ENCODE data around the gene C5orf63.

Gene C5orf63

DNA sequence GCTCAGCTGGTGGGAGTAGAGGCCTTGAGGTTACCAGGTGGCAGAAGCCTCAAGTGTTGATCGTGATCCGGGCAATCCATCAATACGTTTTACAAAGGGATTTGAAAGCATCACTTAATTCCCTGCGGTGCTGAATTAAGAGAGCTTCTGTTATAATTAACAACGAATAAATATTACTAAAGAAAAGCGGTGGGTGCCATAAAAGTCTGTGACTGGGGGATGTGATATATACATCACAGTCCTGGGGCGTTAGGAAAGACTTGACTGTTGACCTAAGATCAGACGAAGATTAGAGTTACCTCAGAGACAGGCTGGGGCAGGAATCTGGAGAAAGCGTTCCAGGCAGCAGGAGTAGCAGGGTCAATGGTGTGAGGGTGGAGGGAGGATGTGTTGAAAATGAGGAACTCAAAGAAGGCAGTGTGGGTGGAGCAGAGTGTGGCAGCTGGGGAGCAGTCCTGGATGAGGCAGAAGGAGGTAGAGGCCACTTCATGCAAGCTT is 6.7 kb upstream of the C5orf63 start:
- H3K4me1 ChIP-seq (ENCODE audit: control insufficient read depth, low read length), result no peaks in the 10 kb centered on the region
- H3K4me2 ChIP-seq (ENCODE audit: low read length), result no peak overlapping the region
- H3K27ac ChIP-seq (ENCODE audit: low read depth, low read length), result no peak overlapping the region
- H3F3A ChIP-seq (ENCODE audit: control insufficient read depth, insufficient read depth), result no peaks in the 10 kb centered on the region
- H3K9me3 ChIP-seq (ENCODE audit: control insufficient read depth, insufficient read depth, low read length), result no peaks in the 10 kb centered on the region
- TF ChIP-seq EZH2phosphoT487 (IDR thresholded peaks at IDR 0.05; ENCODE audit: borderline replicate concordance, low read length) (no peak), CTCF (IDR thresholded peaks at IDR 0.05; ENCODE audit: low read depth, low read length, poor library complexity, severe bottlenecking) (no peak)
- no peaks in the 10 kb centered on the region for H3K79me2 ChIP-seq (ENCODE audit: control insufficient read depth, low read length)
- no peaks in the 10 kb centered on the region for H3K27me3 ChIP-seq (ENCODE audit: control insufficient read depth, low read length)
- no peaks in the 10 kb centered on the region for H3K9me2 ChIP-seq (replicated peaks; ENCODE audit: control insufficient read depth, low read length)
- H3K4me3 ChIP-seq (ENCODE audit: low read length), result no peak overlapping the region
- no peaks in the 10 kb centered on the region for H3K36me3 ChIP-seq (ENCODE audit: control insufficient read depth, low read length)
- no peaks in the 10 kb centered on the region for H4K20me1 ChIP-seq (ENCODE audit: control insufficient read depth, insufficient read depth, low read depth, low read length)

DNA sequence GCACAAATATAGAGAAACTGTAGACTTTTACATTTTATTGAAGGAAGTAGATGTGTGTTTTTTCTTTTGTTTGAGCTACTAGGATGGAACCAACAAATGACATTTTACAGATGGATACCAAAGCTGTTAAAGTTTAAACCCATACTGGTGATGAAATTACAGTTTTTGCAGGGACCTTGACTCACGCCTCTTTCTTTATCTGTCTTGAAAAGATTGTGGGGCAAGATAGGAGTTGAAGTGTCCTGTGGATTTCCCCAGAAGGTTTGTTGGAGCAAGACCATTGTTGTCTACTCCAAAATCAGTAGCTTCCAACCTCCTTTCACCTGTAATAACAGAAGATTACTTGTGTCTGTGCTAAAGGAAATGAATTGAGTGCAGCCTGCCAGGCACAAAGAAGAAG is 4.1 kb upstream of the C5orf63 start:
- Histone ChIP-seq H3K27me3 (ENCODE audit: control insufficient read depth, low read length) (no peaks in the 10 kb centered on the region), H3K79me2 (ENCODE audit: control insufficient read depth, low read length) (0 out of 2 replicates have a peak, but pooled peaks cover under 1% of the 10 kb centered on the region), H3K4me3 (ENCODE audit: low read length) (no peak overlapping the region), H3K9me3 (ENCODE audit: control insufficient read depth, insufficient read depth, low read length) (no peaks in the 10 kb centered on the region), H3K36me3 (ENCODE audit: control insufficient read depth, low read length) (no peaks in the 10 kb centered on the region), H4K20me1 (ENCODE audit: control insufficient read depth, insufficient read depth, low read depth, low read length) (no peaks in the 10 kb centered on the region), H3K9me2 (replicated peaks; ENCODE audit: control insufficient read depth, low read length) (no peaks in the 10 kb centered on the region), H3K27ac (ENCODE audit: low read depth, low read length) (no peak overlapping the region), H3K4me1 (ENCODE audit: control insufficient read depth, low read length) (peaks cover 10% of the 10 kb centered on the region), H3F3A (ENCODE audit: control insufficient read depth, insufficient read depth) (peaks cover 6% of the 10 kb centered on the region; the same call in 1 of the 2 replicates), H3K4me2 (ENCODE audit: low read length) (no peak overlapping the region)
- TF ChIP-seq EZH2phosphoT487 (IDR thresholded peaks at IDR 0.05; ENCODE audit: borderline replicate concordance, low read length), result no peak
- TF ChIP-seq CTCF (IDR thresholded peaks at IDR 0.05; ENCODE audit: low read depth, low read length, poor library complexity, severe bottlenecking), result no peak

DNA sequence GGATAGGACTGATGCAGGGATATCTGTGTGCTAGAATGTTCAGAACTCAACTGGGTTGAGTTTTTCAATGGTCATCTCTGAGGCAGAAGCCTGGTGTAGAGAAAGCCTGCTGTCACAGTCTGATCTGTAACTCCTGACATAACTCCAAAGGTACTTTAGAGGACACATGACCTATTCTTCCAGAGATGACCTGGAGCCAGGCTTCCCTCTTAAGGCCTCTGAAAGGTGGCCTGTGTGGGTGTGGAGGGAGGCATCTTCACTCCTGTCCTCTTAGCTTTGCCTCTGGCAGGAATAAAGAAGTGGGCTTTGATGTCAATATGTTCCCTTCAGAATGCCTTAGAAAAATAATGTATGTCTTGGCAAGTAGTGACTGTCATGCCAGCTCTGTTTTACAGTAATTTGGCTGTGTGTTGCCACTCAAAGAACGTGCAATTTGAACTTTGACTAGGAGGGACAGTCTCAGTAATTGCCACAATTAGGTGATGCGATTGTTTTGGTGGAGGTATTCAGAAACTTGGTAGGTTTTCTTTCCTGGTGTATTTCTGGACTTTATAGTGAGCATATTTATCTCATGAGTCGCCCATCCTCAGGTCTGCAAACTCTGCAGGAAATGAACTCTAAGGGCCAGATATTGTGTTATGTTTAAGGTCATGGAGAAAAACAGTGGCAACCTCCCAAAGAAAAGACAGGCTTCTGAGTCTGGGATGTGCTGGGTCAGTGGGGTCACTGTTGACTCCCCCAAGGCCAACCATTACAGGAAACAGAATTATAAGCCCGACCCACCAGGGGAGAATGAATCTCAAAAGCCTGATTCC is 3.2 kb upstream of the C5orf63 start:
- Histone ChIP-seq H3K27me3 (ENCODE audit: control insufficient read depth, low read length) (no peaks in the 10 kb centered on the region), H3K79me2 (ENCODE audit: control insufficient read depth, low read length) (0 out of 2 replicates have a peak, but pooled peaks cover 3% of the 10 kb centered on the region), H3K4me3 (ENCODE audit: low read length) (no peak overlapping the region), H3K4me1 (ENCODE audit: control insufficient read depth, low read length) (peaks cover 17% of the 10 kb centered on the region), H3K36me3 (ENCODE audit: control insufficient read depth, low read length) (no peaks in the 10 kb centered on the region), H4K20me1 (ENCODE audit: control insufficient read depth, insufficient read depth, low read depth, low read length) (no peaks in the 10 kb centered on the region), H3K4me2 (ENCODE audit: low read length) (no peak overlapping the region), H3K9me3 (ENCODE audit: control insufficient read depth, insufficient read depth, low read length) (no peaks in the 10 kb centered on the region), H3K9me2 (replicated peaks; ENCODE audit: control insufficient read depth, low read length) (no peaks in the 10 kb centered on the region), H3F3A (ENCODE audit: control insufficient read depth, insufficient read depth) (peaks cover 6% of the 10 kb centered on the region; the same call in 1 of the 2 replicates), H3K27ac (ENCODE audit: low read depth, low read length) (no peak overlapping the region)
- TF ChIP-seq CTCF (IDR thresholded peaks at IDR 0.05; ENCODE audit: low read depth, low read length, poor library complexity, severe bottlenecking), result no peak
- no peak for TF ChIP-seq EZH2phosphoT487 (IDR thresholded peaks at IDR 0.05; ENCODE audit: borderline replicate concordance, low read length)
